ENCODE data around the gene INF2.

The INF2 gene

GRCh38 chr14:104731320-104732294, 42.2 kb downstream of the INF2 start:
- H3K4me1 ChIP-seq (ENCODE audit: insufficient read depth, low read length) = peaks cover 9% of the 10 kb centered on the region
- no peak overlapping the region for H3K9ac ChIP-seq (ENCODE audit: low read length)
- no peak overlapping the region for H3K27ac ChIP-seq (ENCODE audit: low read depth, low read length)

GRCh38 chr14:104732355-104732804, 43.0 kb downstream of the INF2 start:
- no peak overlapping the region for H3K4me3 ChIP-seq (ENCODE audit: low read depth in 1 of 2, low read length in 2 of 2)
- no peak overlapping the region for H3K27ac ChIP-seq (ENCODE audit: low read depth, low read length)
- no peaks in the 10 kb centered on the region for H3K36me3 ChIP-seq (ENCODE audit: insufficient read depth, low read length)
- H3K9ac ChIP-seq (ENCODE audit: low read length) = no peak overlapping the region
- no peaks in the 10 kb centered on the region for H3K9me3 ChIP-seq (ENCODE audit: low read length)
- peaks cover 10% of the 10 kb centered on the region for H3K4me1 ChIP-seq (ENCODE audit: insufficient read depth, low read length)
- peaks cover 0 to 7% of the 10 kb centered on the region in 2 donors for H3K27me3 ChIP-seq (ENCODE audit: control insufficient read depth in 1 of 2, insufficient read depth in 2 of 2, low read length in 2 of 2)

More at GRCh38 chr14:104731320-104732294, 42.2 kb downstream of the INF2 start:
- Histone ChIP-seq H3K36me3 (ENCODE audit: insufficient read depth, low read length) (no peaks in the 10 kb centered on the region), H3K4me3 (ENCODE audit: low read depth in 1 of 2, low read length in 2 of 2) (no peak overlapping the region), H3K9me3 (ENCODE audit: low read length) (no peaks in the 10 kb centered on the region), H3K27me3 (ENCODE audit: control insufficient read depth in 1 of 2, insufficient read depth in 2 of 2, low read length in 2 of 2) (peaks cover 0 to 7% of the 10 kb centered on the region in 2 donors)

GRCh38 chr14:104732931-104733681, 43.7 kb downstream of the INF2 start:
- Histone ChIP-seq H3K4me3 (ENCODE audit: low read depth in 1 of 2, low read length in 2 of 2) (no peak overlapping the region), H3K4me1 (ENCODE audit: insufficient read depth, low read length) (peaks cover 10% of the 10 kb centered on the region), H3K9ac (ENCODE audit: low read length) (no peak overlapping the region), H3K9me3 (ENCODE audit: low read length) (no peaks in the 10 kb centered on the region), H3K27ac (ENCODE audit: low read depth, low read length) (no peak overlapping the region), H3K36me3 (ENCODE audit: insufficient read depth, low read length) (no peaks in the 10 kb centered on the region), H3K27me3 (ENCODE audit: control insufficient read depth in 1 of 2, insufficient read depth in 2 of 2, low read length in 2 of 2) (peaks cover 0 to 5% of the 10 kb centered on the region in 2 donors)

DNA sequence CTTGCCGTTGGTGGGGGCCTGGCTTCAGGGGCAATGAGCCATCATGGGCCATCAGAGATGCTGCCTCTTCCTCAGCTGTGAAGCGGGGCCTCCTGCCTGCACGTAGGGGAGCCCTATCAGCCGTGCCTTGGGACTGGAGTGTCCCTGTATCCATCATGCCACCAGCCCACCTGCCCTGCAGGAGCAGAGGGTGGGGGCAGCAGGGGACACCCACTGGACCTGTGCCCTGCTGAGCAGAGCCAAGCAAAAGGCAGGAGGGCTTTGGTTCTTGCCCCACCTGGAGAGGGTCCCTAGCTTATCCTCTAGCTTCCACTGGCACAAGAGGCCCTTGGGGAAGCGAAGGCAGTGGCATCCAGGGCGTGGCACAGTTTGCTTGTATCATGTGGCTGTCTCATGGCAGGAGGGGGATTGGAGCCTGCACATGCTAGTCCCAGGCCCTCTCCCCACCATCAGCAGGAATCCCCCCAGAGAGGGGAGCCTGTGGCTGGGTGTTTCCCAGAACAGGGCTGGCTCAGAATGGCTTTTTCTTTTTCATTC, 44.7 kb downstream of the INF2 start:
- no peak overlapping the region for H3K27ac ChIP-seq (ENCODE audit: low read depth, low read length)
- no peak overlapping the region for H3K4me3 ChIP-seq (ENCODE audit: low read depth in 1 of 2, low read length in 2 of 2)
- H3K9ac ChIP-seq (ENCODE audit: low read length) = no peak overlapping the region
- H3K4me1 ChIP-seq (ENCODE audit: insufficient read depth, low read length) = peaks cover 10% of the 10 kb centered on the region
- peaks cover 0 to 4% of the 10 kb centered on the region in 2 donors for H3K27me3 ChIP-seq (ENCODE audit: control insufficient read depth in 1 of 2, insufficient read depth in 2 of 2, low read length in 2 of 2)
- no peaks in the 10 kb centered on the region for H3K9me3 ChIP-seq (ENCODE audit: low read length)
- no peaks in the 10 kb centered on the region for H3K36me3 ChIP-seq (ENCODE audit: insufficient read depth, low read length)

GRCh38 chr14:104734601-104734990, 45.2 kb downstream of the INF2 start:
- Histone ChIP-seq H3K4me1 (ENCODE audit: insufficient read depth, low read length) (peaks cover 10% of the 10 kb centered on the region), H3K9ac (ENCODE audit: low read length) (no peak overlapping the region), H3K4me3 (ENCODE audit: low read depth in 1 of 2, low read length in 2 of 2) (no peak overlapping the region), H3K27me3 (ENCODE audit: control insufficient read depth in 1 of 2, insufficient read depth in 2 of 2, low read length in 2 of 2) (peaks cover 0 to 4% of the 10 kb centered on the region in 2 donors), H3K27ac (ENCODE audit: low read depth, low read length) (no peak overlapping the region), H3K9me3 (ENCODE audit: low read length) (no peaks in the 10 kb centered on the region), H3K36me3 (ENCODE audit: insufficient read depth, low read length) (no peaks in the 10 kb centered on the region)

- H3K9me3 ChIP-seq (ENCODE audit: low read length) = no peaks in the 10 kb centered on the region
- peaks cover 0 to 4% of the 10 kb centered on the region in 2 donors for H3K27me3 ChIP-seq (ENCODE audit: control insufficient read depth in 1 of 2, insufficient read depth in 2 of 2, low read length in 2 of 2)
- no peak overlapping the region for H3K4me3 ChIP-seq (ENCODE audit: low read depth in 1 of 2, low read length in 2 of 2)
- H3K4me1 ChIP-seq (ENCODE audit: insufficient read depth, low read length) = peaks cover 10% of the 10 kb centered on the region
- H3K27ac ChIP-seq (ENCODE audit: low read depth, low read length) = no peak overlapping the region
- no peaks in the 10 kb centered on the region for H3K36me3 ChIP-seq (ENCODE audit: insufficient read depth, low read length)
- H3K9ac ChIP-seq (ENCODE audit: low read length) = no peak overlapping the region
Observed at GRCh38 chr14:104734991-104735779, 45.8 kb downstream of the INF2 start.

- H3K36me3 ChIP-seq (ENCODE audit: insufficient read depth, low read length) = no peaks in the 10 kb centered on the region
- H3K9me3 ChIP-seq (ENCODE audit: low read length) = no peaks in the 10 kb centered on the region
- H3K9ac ChIP-seq (ENCODE audit: low read length) = no peak overlapping the region
- H3K27ac ChIP-seq (ENCODE audit: low read depth, low read length) = no peak overlapping the region
- H3K4me3 ChIP-seq (ENCODE audit: low read depth in 1 of 2, low read length in 2 of 2) = no peak overlapping the region
- peaks cover 10% of the 10 kb centered on the region for H3K4me1 ChIP-seq (ENCODE audit: insufficient read depth, low read length)
- peaks cover 0 to 4% of the 10 kb centered on the region in 2 donors for H3K27me3 ChIP-seq (ENCODE audit: control insufficient read depth in 1 of 2, insufficient read depth in 2 of 2, low read length in 2 of 2)
Observed at GRCh38 chr14:104735830-104736642, 46.6 kb downstream of the INF2 start.

DNA sequence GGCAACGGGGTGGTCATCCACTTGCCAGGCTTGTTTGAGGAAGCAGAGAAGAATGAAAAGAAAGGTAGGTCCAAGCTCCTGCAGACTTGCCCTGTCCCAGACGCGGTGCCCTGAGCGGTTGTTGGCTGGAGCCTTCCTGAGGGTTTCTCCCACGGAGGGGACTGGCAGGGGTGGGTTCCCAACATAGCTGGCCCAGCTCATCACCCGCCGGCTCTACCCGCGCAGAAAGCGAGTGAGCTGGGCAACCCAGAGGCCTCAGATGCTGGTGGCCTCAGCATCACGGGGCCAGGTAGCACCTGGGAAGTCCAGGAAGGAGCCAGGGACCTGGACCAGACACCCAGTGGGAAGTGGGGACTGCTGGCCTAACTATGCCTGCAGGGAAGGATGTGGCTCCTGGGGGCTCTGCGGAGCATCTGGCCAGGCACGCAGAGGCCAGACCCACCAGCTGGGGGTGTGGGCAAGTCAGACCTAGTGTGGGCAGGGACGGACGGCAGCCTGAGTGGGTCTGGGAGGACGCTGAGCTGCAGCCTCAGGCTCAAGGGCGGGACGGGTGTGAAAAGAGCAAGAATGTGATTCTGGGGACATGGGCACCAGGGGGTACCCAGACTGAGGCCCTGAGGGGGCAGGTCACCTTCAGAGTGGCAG, 49.1 kb downstream of the INF2 start:
- Histone ChIP-seq H3K27me3 (ENCODE audit: control insufficient read depth in 1 of 2, insufficient read depth in 2 of 2, low read length in 2 of 2) (no peaks in the 10 kb centered on the region), H3K9me3 (ENCODE audit: low read length) (no peaks in the 10 kb centered on the region), H3K4me3 (ENCODE audit: low read depth in 1 of 2, low read length in 2 of 2) (no peak overlapping the region), H3K4me1 (ENCODE audit: insufficient read depth, low read length) (peaks cover 10% of the 10 kb centered on the region), H3K9ac (ENCODE audit: low read length) (no peak overlapping the region), H3K27ac (ENCODE audit: low read depth, low read length) (no peak overlapping the region), H3K36me3 (ENCODE audit: insufficient read depth, low read length) (no peaks in the 10 kb centered on the region)

DNA sequence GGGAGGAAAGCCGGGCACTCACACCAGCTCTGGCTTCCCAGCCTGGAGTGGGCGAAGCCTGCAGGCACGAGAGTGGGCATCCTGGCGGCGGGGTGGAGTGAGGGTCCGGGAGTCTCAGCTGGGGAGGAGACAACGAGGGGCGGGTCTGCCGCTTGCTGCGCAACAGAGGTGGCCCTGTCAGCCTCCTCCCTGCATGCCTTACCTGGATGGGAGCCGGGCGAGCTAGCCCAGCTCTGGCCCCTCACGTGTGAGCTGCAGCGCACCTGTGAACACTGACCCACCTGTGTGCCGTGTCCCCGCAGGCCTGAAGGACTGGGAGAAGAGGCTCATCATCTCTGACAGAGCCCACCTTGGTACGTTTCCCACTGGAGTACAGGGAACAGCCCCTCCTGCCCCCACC, 49.6 kb downstream of the INF2 start:
- Histone ChIP-seq H3K4me3 (ENCODE audit: low read depth in 1 of 2, low read length in 2 of 2) (no peak overlapping the region), H3K27ac (ENCODE audit: low read depth, low read length) (no peak overlapping the region), H3K27me3 (ENCODE audit: control insufficient read depth in 1 of 2, insufficient read depth in 2 of 2, low read length in 2 of 2) (no peaks in the 10 kb centered on the region), H3K4me1 (ENCODE audit: insufficient read depth, low read length) (peaks cover 10% of the 10 kb centered on the region), H3K9me3 (ENCODE audit: low read length) (no peaks in the 10 kb centered on the region), H3K36me3 (ENCODE audit: insufficient read depth, low read length) (no peaks in the 10 kb centered on the region), H3K9ac (ENCODE audit: low read length) (no peak overlapping the region)

Measured in muscle layer of colon (tissue), 2 donors.